SH-SY5Y (cell line): ENCODE data around the gene ACTN4.

Experiments
- GATA2 ChIP-seq: IDR thresholded peaks from 2 replicates; pipeline ENCODE4 v1.6.1; 2011; ENCODE audit warnings: mild to moderate bottlenecking, low read depth, low read length
- GATA3 ChIP-seq: IDR thresholded peaks from 2 replicates; pipeline ENCODE4 v1.6.1; 2011; ENCODE audit warnings: low read depth, mild to moderate bottlenecking, low read length, moderate library complexity

- TF ChIP-seq GATA2 (no peak), GATA3 (no peak)
These were observed 36.1 kb downstream of the ACTN4 start for GRCh38 chr19:38683393-38684077.
